Left renal cortex interstitium (tissue), 4 donors: ENCODE data around the gene GSK3B. TPM values are rescaled to one million over a fixed set of nuclear protein-coding genes. Genes with fewer than 3 reads are reported as not detected.
A peak's percentile ranks its signal among the peaks of the same experiment; 100 is the strongest.

Source experiments
- DNase-seq, 4 donors: peaks; one replicate each; pipeline ENCODE4 v3.0.0-alpha.2; 2013; ENCODE audit warnings: low read depth in 4 of 4, low spot score in 2 of 4, missing footprints in 1 of 4
- polyA plus RNA-seq, 4 donors: library from polyadenylated mRNA; unstranded; fragments of 120-200 nt; gene quantifications; one replicate each; pipeline ENCODE4 v1.2.1, GENCODE V29; 2013; ENCODE audit not compliant: insufficient read length in 4 of 4

GSK3B gene
- polyA plus RNA-seq, 4 donors, result 43.3 to 48.6 (median 44.2) TPM

GRCh38 chr3:119834754-119835370, 259.4 kb downstream of the GSK3B start:
- DNase-seq, result no peak

GRCh38 chr3:119831941-119832371, 262.3 kb downstream of the GSK3B start:
- DNase-seq, result no peak

- no peak for DNase-seq
Observed at GRCh38 chr3:119831022-119831421, 263.2 kb downstream of the GSK3B start.

GRCh38 chr3:119829420-119829819, 264.8 kb downstream of the GSK3B start:
- DNase-seq, result no peak

- DNase-seq, result no peak
Observed at GRCh38 chr3:119826711-119827608, 267.3 kb downstream of the GSK3B start.

GRCh38 chr3:119825820-119826219, 268.4 kb downstream of the GSK3B start:
- no peak for DNase-seq

- DNase-seq, result no peak
Observed at GRCh38 chr3:119819806-119820205, 274.4 kb downstream of the GSK3B start.

GRCh38 chr3:119818937-119819336, 275.3 kb downstream of the GSK3B start:
- no peak for DNase-seq

- DNase-seq, result no peak
Observed at GRCh38 chr3:119817583-119818363, 276.5 kb downstream of the GSK3B start.

GRCh38 chr3:119817071-119817470, 277.2 kb downstream of the GSK3B start:
- DNase-seq, result no peak

GRCh38 chr3:119815716-119816115, 278.5 kb downstream of the GSK3B start:
- no peak for DNase-seq

GRCh38 chr3:119812491-119813058, 281.7 kb downstream of the GSK3B start:
- no peak for DNase-seq

GRCh38 chr3:119810018-119810435, 284.2 kb downstream of the GSK3B start:
- DNase-seq, result peak in 2 of 4 donors; percentile 16 to 23

GRCh38 chr3:119809249-119810017, 284.8 kb downstream of the GSK3B start:
- no peak for DNase-seq

- DNase-seq, result no peak
Observed at GRCh38 chr3:119808843-119809242, 285.4 kb downstream of the GSK3B start.

GRCh38 chr3:119808244-119808643, 286.0 kb downstream of the GSK3B start:
- DNase-seq, result no peak

GRCh38 chr3:119800844-119801243, 293.4 kb downstream of the GSK3B start:
- no peak for DNase-seq

GRCh38 chr3:119796785-119797184, 297.5 kb downstream of the GSK3B start:
- no peak for DNase-seq

- no peak for DNase-seq
Observed at GRCh38 chr3:119796368-119796767, 297.9 kb downstream of the GSK3B start.

GRCh38 chr3:119795849-119796248, 298.4 kb downstream of the GSK3B start:
- DNase-seq, result no peak
